ENCODE data around the gene CCDC187.

- no peak for TF ChIP-seq CTCF (conservative IDR thresholded peaks at IDR 0.05; ENCODE audit: low read depth, low read length)
- no peak for TF ChIP-seq POLR2A (IDR thresholded peaks at IDR 0.05; ENCODE audit: low read depth, low read length)
- TF ChIP-seq MAFK (IDR thresholded peaks at IDR 0.05; ENCODE audit: low read depth, low read length), result no peak
- TF ChIP-seq MXI1 (IDR thresholded peaks at IDR 0.05; ENCODE audit: borderline replicate concordance, low read depth, low read length), result no peak
These were observed 94.7 kb downstream of the CCDC187 start for GRCh38 chr9:136209232-136209631.
